ENCODE data around the gene ERF. TPM values are rescaled to one million over a fixed set of nuclear protein-coding genes. Genes with fewer than 3 reads are reported as not detected.
A peak's percentile ranks its signal among the peaks of the same experiment; 100 is the strongest.

Gene ERF
- polyA plus RNA-seq, 2 of the 4 experiments (the other 2 are of a cell fraction), result 103 to 120 TPM

DNA sequence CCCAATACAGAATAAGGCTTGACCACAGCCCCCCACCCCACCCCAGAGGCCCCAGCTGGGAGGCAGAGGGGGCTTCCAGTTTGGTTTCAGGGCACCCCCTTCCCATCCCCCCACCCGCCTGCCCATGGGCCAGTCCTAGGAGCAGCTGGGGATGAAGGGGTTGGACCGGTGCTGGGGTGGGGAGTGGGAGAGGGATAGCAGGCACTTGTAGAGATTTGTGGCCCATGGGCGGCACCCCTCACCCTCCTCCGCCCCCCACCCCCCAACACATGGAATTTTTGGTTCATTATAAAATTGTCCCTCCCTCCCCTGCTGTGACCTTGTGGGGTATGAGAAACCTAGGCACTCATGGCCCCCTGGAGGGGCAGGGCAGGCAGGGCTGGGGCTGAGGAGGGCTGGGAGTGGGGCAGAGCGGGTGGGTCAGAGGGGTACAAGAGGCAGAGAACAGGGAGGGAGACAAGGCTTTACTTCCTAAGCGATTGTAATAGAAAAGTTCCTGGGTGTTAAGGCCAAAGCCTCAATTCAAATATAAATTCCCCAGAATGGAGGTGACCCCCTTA is 7.2 kb downstream of the ERF start:
- H3K4me2 ChIP-seq, result no peak overlapping the region
- no peak for ATAC-seq
- H3K9me3 ChIP-seq, result no peaks in the 10 kb centered on the region
- H3K27ac ChIP-seq, result peak overlapping the region in 1 of 2 experiments; percentile 90; a peak in 2 of 6 replicates
- H3K4me1 ChIP-seq, result peaks cover 79% of the 10 kb centered on the region
- H3K4me3 ChIP-seq, result no peak overlapping the region
- WGBS (ENCODE audit: missing lambda C conversion rate), result 88% methylated on average over 6 of the region's 6 CpGs
- no peak for FAIRE-seq
- ChIA-PET CTCF (interaction anchor here (0.6 to 21.7 kb wide), 15 partner anchors 8 to 168 kb away, joined by 3 to 616 read pairs (median 45); partner anchors contain the start of genes CIC, ERF, PAFAH1B3 and POU2F2), POLR2A (interaction anchor here (0.5 to 2.2 kb wide), 3 partner anchors 20 to 32 kb away, joined by 3 to 11 read pairs (median 3); no protein-coding TSS in a partner anchor)
- TF ChIP-seq BHLHE40 (IDR thresholded peaks at IDR 0.05; ENCODE audit: low read depth, low read length), result no peak
- TF ChIP-seq, protein P1, sequence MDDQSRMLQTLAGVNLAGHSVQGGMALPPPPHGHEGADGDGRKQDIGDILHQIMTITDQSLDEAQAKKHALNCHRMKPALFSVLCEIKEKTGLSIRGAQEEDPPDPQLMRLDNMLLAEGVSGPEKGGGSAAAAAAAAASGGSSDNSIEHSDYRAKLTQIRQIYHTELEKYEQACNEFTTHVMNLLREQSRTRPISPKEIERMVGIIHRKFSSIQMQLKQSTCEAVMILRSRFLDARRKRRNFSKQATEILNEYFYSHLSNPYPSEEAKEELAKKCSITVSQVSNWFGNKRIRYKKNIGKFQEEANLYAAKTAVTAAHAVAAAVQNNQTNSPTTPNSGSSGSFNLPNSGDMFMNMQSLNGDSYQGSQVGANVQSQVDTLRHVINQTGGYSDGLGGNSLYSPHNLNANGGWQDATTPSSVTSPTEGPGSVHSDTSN (IDR thresholded peaks at IDR 0.05), result 0 out of 2 replicates have a peak, but pooled peaks have one; percentile 5
- no peak for DNase-seq (ENCODE audit: low read depth in 1 of 2, low spot score in 1 of 2)

DNA sequence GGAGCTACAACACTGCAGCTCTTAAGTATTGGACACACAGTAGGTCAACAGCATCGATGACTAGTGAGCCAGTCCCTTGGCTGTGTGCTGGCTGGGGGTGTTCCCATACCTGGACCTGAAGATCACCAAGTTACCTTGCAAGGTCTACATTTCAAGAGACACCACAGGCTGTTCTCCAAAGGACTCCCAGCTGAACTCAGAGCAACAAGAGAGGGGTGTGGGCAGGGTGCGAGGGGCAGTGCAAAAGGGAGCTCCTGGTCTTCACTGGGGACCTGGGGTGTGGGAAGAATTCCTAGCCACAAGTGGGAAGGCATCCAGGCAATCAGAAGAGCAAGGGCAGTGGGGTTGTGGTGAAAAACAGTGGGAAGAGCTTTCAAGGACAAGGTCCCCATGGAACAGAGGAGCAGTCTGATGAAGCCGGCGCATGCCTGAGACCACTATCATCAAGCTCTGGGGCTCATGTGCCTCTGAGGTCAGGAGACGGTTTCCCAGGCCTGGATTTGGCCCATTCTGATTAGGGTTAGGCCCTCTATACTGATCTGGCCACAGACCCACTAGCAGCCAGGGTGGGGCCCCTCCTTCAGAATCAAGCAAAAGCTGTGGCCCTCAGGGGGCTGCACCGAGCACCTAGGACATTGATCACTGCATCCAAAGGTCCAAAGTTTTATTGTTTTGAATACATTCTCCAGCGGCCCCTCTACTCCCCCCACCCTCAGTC is 7.8 kb downstream of the ERF start:
- Histone ChIP-seq H3K4me2 (peak overlapping the region; percentile 25; the same call in 1 of the 3 replicates), H3K4me1 (peaks cover 72% of the 10 kb centered on the region), H3K4me3 (no peak overlapping the region), H3K27ac (peak overlapping the region in 1 of 2 experiments; percentile 90; a peak in 4 of 6 replicates), H3K9me3 (no peaks in the 10 kb centered on the region)
- ATAC-seq (no peak), DNase-seq (ENCODE audit: low read depth in 1 of 2, low spot score in 1 of 2) (no peak), FAIRE-seq (no peak)
- 76% methylated on average over 7 of the region's 7 CpGs for WGBS (ENCODE audit: missing lambda C conversion rate)
- POLR2A ChIA-PET, result interaction anchor here (0.5 to 2.2 kb wide), 7 partner anchors 9 to 83 kb away, joined by 3 to 11 read pairs (median 5); partner anchors contain the start of genes CIC and PAFAH1B3
- CTCF ChIA-PET, result interaction anchor here (0.6 to 21.7 kb wide), 24 partner anchors 8 to 374 kb away, joined by 3 to 616 read pairs (median 6); partner anchors contain the start of genes CIC, ERF, PAFAH1B3 and POU2F2
- no peak for TF ChIP-seq MAZ (IDR thresholded peaks at IDR 0.05; ENCODE audit: borderline replicate concordance, low read depth, low read length)
- TF ChIP-seq, protein P1 (IDR thresholded peaks at IDR 0.05), result peak; percentile 55; the same call in 1 of the 2 replicates
- no peak for TF ChIP-seq ZC3H11A (IDR thresholded peaks at IDR 0.05)
- no peak for TF ChIP-seq NR3C1 (IDR thresholded peaks at IDR 0.05)
- TF ChIP-seq HOXA7 (CRISPR knock-in tag; IDR thresholded peaks at IDR 0.05), result 0 out of 2 replicates have a peak, but pooled peaks have one; percentile 30
- TF ChIP-seq POLR2AphosphoS2 (conservative IDR thresholded peaks at IDR 0.05; ENCODE audit: low read length), result peak; percentile 69; the same call in 1 of the 2 replicates
- TF ChIP-seq ZNF302 (CRISPR knock-in tag; IDR thresholded peaks at IDR 0.05), result no peak
- TF ChIP-seq, protein P2, sequence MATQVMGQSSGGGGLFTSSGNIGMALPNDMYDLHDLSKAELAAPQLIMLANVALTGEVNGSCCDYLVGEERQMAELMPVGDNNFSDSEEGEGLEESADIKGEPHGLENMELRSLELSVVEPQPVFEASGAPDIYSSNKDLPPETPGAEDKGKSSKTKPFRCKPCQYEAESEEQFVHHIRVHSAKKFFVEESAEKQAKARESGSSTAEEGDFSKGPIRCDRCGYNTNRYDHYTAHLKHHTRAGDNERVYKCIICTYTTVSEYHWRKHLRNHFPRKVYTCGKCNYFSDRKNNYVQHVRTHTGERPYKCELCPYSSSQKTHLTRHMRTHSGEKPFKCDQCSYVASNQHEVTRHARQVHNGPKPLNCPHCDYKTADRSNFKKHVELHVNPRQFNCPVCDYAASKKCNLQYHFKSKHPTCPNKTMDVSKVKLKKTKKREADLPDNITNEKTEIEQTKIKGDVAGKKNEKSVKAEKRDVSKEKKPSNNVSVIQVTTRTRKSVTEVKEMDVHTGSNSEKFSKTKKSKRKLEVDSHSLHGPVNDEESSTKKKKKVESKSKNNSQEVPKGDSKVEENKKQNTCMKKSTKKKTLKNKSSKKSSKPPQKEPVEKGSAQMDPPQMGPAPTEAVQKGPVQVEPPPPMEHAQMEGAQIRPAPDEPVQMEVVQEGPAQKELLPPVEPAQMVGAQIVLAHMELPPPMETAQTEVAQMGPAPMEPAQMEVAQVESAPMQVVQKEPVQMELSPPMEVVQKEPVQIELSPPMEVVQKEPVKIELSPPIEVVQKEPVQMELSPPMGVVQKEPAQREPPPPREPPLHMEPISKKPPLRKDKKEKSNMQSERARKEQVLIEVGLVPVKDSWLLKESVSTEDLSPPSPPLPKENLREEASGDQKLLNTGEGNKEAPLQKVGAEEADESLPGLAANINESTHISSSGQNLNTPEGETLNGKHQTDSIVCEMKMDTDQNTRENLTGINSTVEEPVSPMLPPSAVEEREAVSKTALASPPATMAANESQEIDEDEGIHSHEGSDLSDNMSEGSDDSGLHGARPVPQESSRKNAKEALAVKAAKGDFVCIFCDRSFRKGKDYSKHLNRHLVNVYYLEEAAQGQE (IDR thresholded peaks at IDR 0.05), result no peak
- no peak for TF ChIP-seq BHLHE40 (IDR thresholded peaks at IDR 0.05; ENCODE audit: low read depth, low read length)
- TF ChIP-seq CBX2 (IDR thresholded peaks at IDR 0.05; ENCODE audit: borderline replicate concordance, low read depth), result no peak
- no peak for TF ChIP-seq EP300 (IDR thresholded peaks at IDR 0.05)
- TF ChIP-seq SREBF2 (IDR thresholded peaks at IDR 0.05), result no peak
- TF ChIP-seq ESRRA (IDR thresholded peaks at IDR 0.05; ENCODE audit: borderline replicate concordance, low read length), result no peak
- no peak for TF ChIP-seq RAD21 (conservative IDR thresholded peaks at IDR 0.05 in 1 of 2, IDR thresholded peaks at IDR 0.05 in 1 of 2)
- TF ChIP-seq FOSB (CRISPR knock-in tag; IDR thresholded peaks at IDR 0.05), result no peak
- TF ChIP-seq, protein P3, sequence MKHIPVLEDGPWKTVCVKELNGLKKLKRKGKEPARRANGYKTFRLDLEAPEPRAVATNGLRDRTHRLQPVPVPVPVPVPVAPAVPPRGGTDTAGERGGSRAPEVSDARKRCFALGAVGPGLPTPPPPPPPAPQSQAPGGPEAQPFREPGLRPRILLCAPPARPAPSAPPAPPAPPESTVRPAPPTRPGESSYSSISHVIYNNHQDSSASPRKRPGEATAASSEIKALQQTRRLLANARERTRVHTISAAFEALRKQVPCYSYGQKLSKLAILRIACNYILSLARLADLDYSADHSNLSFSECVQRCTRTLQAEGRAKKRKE (CRISPR knock-in tag; IDR thresholded peaks at IDR 0.05; ENCODE audit: low read depth), result 0 out of 2 replicates have a peak, but pooled peaks have one; percentile 41
- no peak for TF ChIP-seq POLR2A (IDR thresholded peaks at IDR 0.05; ENCODE audit: low read length)

All from A549 (cell line).